GM18511 (cell line): ENCODE measurements around the gene PDIA3.
A peak's percentile ranks its signal among the peaks of the same experiment; 100 is the strongest.
"Not testable (repeated sequence)": the region's sequence is repeated elsewhere in the genome, so short reads cannot be mapped to it uniquely, and the experiment has no call there.

ENCODE experiments used
- ATAC-seq: cut with Tn5 transposase; IDR thresholded peaks from one replicate; pipeline ENCODE4 v1.9.1; 2021; ENCODE audit warnings: mild to moderate bottlenecking, moderate library complexity; ENCODE audit not compliant: unreplicated experiment

Gene PDIA3

GRCh38 chr15:43808960-43809678 is 62.9 kb downstream of the PDIA3 start:
- peak; percentile 81 for ATAC-seq

GRCh38 chr15:43815064-43815463 is 68.8 kb downstream of the PDIA3 start:
- not testable (repeated sequence) for ATAC-seq

GRCh38 chr15:43821505-43821904 is 75.3 kb downstream of the PDIA3 start:
- no peak for ATAC-seq
